ENCODE results near the gene P2RX5. TPM values are rescaled to one million over a fixed set of nuclear protein-coding genes. Genes with fewer than 3 reads are reported as not detected.

P2RX5 gene
- total RNA-seq, 2 donors from 2014 or later, result 1.6 to 2.6 TPM

GRCh38 chr17:3688852-3689261, 7.1 kb downstream of the P2RX5 start:
- DNase-seq (no peak), ATAC-seq (no peak)
- intact Hi-C loops (cut with DNase I, micrococcal nuclease), result no loop called here

- DNase-seq, result no peak
- intact Hi-C loops (cut with DNase I, micrococcal nuclease), result no loop called here
- no peak for ATAC-seq
Measured at GRCh38 chr17:3688027-3688553, 7.9 kb downstream of the P2RX5 start.

GRCh38 chr17:3685174-3685573, 10.8 kb downstream of the P2RX5 start:
- intact Hi-C loops (cut with DNase I, micrococcal nuclease), result no loop called here
- no peak for ATAC-seq
- DNase-seq, result no peak

- DNase-seq (peak in 1 of 2 donors; percentile 43), ATAC-seq (peak; percentile 78)
- intact Hi-C loops (cut with DNase I, micrococcal nuclease), result no loop called here
Measured at GRCh38 chr17:3683054-3683511, 12.9 kb downstream of the P2RX5 start.

- ATAC-seq (no peak), DNase-seq (no peak)
- intact Hi-C loops (cut with DNase I, micrococcal nuclease), result no loop called here
Measured at GRCh38 chr17:3682033-3682432, 13.9 kb downstream of the P2RX5 start.

GRCh38 chr17:3681565-3681964, 14.4 kb downstream of the P2RX5 start:
- intact Hi-C loops (cut with DNase I, micrococcal nuclease), result no loop called here
- no peak for DNase-seq
- no peak for ATAC-seq

- no peak for DNase-seq
- intact Hi-C loops (cut with DNase I, micrococcal nuclease), result no loop called here
Measured at GRCh38 chr17:3681057-3681456, 14.9 kb downstream of the P2RX5 start.

GRCh38 chr17:3679531-3680126, 16.3 kb downstream of the P2RX5 start:
- DNase-seq, result no peak
- intact Hi-C loops (cut with DNase I, micrococcal nuclease), result no loop called here
- peak; percentile 59 for ATAC-seq

More at GRCh38 chr17:3681057-3681456, 14.9 kb downstream of the P2RX5 start:
- ATAC-seq, result no peak

GRCh38 chr17:3678821-3679530, 17.0 kb downstream of the P2RX5 start:
- no peak for DNase-seq
- intact Hi-C loops (cut with DNase I, micrococcal nuclease), result no loop called here
- no peak for ATAC-seq

- no peak for DNase-seq
- intact Hi-C loops (cut with DNase I, micrococcal nuclease), result no loop called here
- no peak for ATAC-seq
Measured at GRCh38 chr17:3678095-3678820, 17.7 kb downstream of the P2RX5 start.

GRCh38 chr17:3675886-3676285, 20.1 kb downstream of the P2RX5 start:
- ATAC-seq (no peak), DNase-seq (no peak)
- intact Hi-C loops (cut with DNase I, micrococcal nuclease), result no loop called here

- ATAC-seq (no peak), DNase-seq (no peak)
- intact Hi-C loops (cut with DNase I, micrococcal nuclease), result no loop called here
Measured at GRCh38 chr17:3672571-3672970, 23.4 kb downstream of the P2RX5 start.

- intact Hi-C loops (cut with DNase I, micrococcal nuclease), result no loop called here
- DNase-seq (no peak), ATAC-seq (no peak)
Measured at GRCh38 chr17:3669548-3669947, 26.4 kb downstream of the P2RX5 start.

GRCh38 chr17:3669085-3669347, 26.9 kb downstream of the P2RX5 start:
- ATAC-seq, result no peak
- intact Hi-C loops (cut with DNase I, micrococcal nuclease), result no loop called here
- DNase-seq, result no peak

GRCh38 chr17:3668279-3669084, 27.5 kb downstream of the P2RX5 start, which contains the start of the genes EMC6 and TAX1BP3:
Gene EMC6 (plus strand): TSS chr17:3668812. CDS start chr17:3669147, 335 bp downstream.
Gene TAX1BP3 (minus strand): TSS chr17:3668578. CDS start chr17:3668526, 52 bp downstream.
- intact Hi-C loops (cut with DNase I, micrococcal nuclease), result no loop called here
- DNase-seq, result peak; percentile 98 to 99
- ATAC-seq, result peak; percentile 81

- ATAC-seq (peak; percentile 79), DNase-seq (peak; percentile 87 to 92)
- intact Hi-C loops (cut with DNase I, micrococcal nuclease), result no loop called here
Measured at GRCh38 chr17:3667366-3668278, 28.3 kb downstream of the P2RX5 start.

GRCh38 chr17:3666516-3666915, 29.4 kb downstream of the P2RX5 start:
- DNase-seq (no peak), ATAC-seq (no peak)
- intact Hi-C loops (cut with DNase I, micrococcal nuclease), result no loop called here

GRCh38 chr17:3665834-3666233, 30.1 kb downstream of the P2RX5 start:
- no peak for ATAC-seq
- no peak for DNase-seq
- intact Hi-C loops (cut with DNase I, micrococcal nuclease), result no loop called here
